H9 (cell line): Measurements from ENCODE around the gene KCNMB1. TPM values are rescaled to one million over a fixed set of nuclear protein-coding genes. Genes with fewer than 3 reads are reported as not detected.

ENCODE experiments used
- DNase-seq: peaks from one replicate; pipeline ENCODE4 v3.0.0-alpha.2; 2017
- H2AFZ ChIP-seq: one replicate; pipeline ENCODE4 v1.6.1; 2013; ENCODE audit warnings: mild to moderate bottlenecking, low read length, control low read depth, moderate library complexity
- H2AK5ac ChIP-seq: 2 replicates; pipeline ENCODE4 v1.6.1; 2013; ENCODE audit warnings: low read length, control low read depth, mixed read lengths; ENCODE audit not compliant: insufficient read length
- H2BK120ac ChIP-seq: one replicate; pipeline ENCODE4 v1.6.1; 2013; ENCODE audit warnings: low read depth, mild to moderate bottlenecking, low read length, control low read depth, inconsistent platforms; ENCODE audit not compliant: poor library complexity, severe bottlenecking
- H2BK12ac ChIP-seq: 2 replicates; pipeline ENCODE4 v1.6.1; 2013; ENCODE audit warnings: low read length, control low read depth, mixed read lengths, low read depth; ENCODE audit not compliant: insufficient read length
- H2BK15ac ChIP-seq: 2 replicates; pipeline ENCODE4 v1.6.1; 2013; ENCODE audit warnings: low read depth, low read length, control low read depth
- H2BK20ac ChIP-seq: one replicate; pipeline ENCODE4 v1.6.1; 2013; ENCODE audit warnings: low read depth, mild to moderate bottlenecking, low read length, control low read depth, inconsistent platforms; ENCODE audit not compliant: poor library complexity, severe bottlenecking
- H2BK5ac ChIP-seq: 2 replicates; pipeline ENCODE4 v1.6.1; 2013; ENCODE audit warnings: low read length, control low read depth, mixed read lengths; ENCODE audit not compliant: insufficient read length
- H3K14ac ChIP-seq: 2 replicates; pipeline ENCODE4 v1.6.1; 2013; ENCODE audit warnings: low read length, control low read depth; ENCODE audit not compliant: insufficient read depth
- H3K18ac ChIP-seq: 2 replicates; pipeline ENCODE4 v1.6.1; 2013; ENCODE audit warnings: low read depth, mild to moderate bottlenecking, mixed read lengths, low read length, control low read depth; ENCODE audit not compliant: insufficient read length
- H3K23ac ChIP-seq: 2 replicates; pipeline ENCODE4 v1.6.1; 2013; ENCODE audit warnings: low read length, control low read depth, mixed read lengths, low read depth; ENCODE audit not compliant: insufficient read length
- H3K23me2 ChIP-seq: 2 replicates; pipeline ENCODE4 v1.6.1; 2013; ENCODE audit warnings: low read depth, mild to moderate bottlenecking, mixed read lengths, low read length, control low read depth; ENCODE audit not compliant: insufficient read length, poor library complexity, severe bottlenecking
- H3K27ac ChIP-seq: 2 replicates; pipeline ENCODE4 v1.5.1; 2013; ENCODE audit warnings: low read length, control low read depth, mixed read lengths, low read depth; ENCODE audit not compliant: insufficient read length
- H3K27me3 ChIP-seq: 2 replicates; pipeline ENCODE4 v1.6.1; 2013; ENCODE audit warnings: low read length, control low read depth, inconsistent platforms; ENCODE audit not compliant: insufficient read depth
- H3K4ac ChIP-seq: 2 replicates; pipeline ENCODE4 v1.6.1; 2013; ENCODE audit warnings: low read depth, mild to moderate bottlenecking, control low read depth, inconsistent platforms, low read length, moderate library complexity
- H3K4me1 ChIP-seq: 2 replicates; pipeline ENCODE4 v1.6.1; 2013; ENCODE audit warnings: low read length, control low read depth, inconsistent platforms; ENCODE audit not compliant: insufficient read depth
- H3K4me2 ChIP-seq: 2 replicates; pipeline ENCODE4 v1.6.1; 2013; ENCODE audit warnings: low read length, control low read depth, mixed read lengths; ENCODE audit not compliant: insufficient read length, insufficient read depth
- H3K56ac ChIP-seq: 2 replicates; pipeline ENCODE4 v1.6.1; 2013; ENCODE audit warnings: low read depth, mild to moderate bottlenecking, mixed read lengths, low read length, control low read depth; ENCODE audit not compliant: insufficient read length
- H3K79me1 ChIP-seq: 2 replicates; pipeline ENCODE4 v1.6.1; 2013; ENCODE audit warnings: low read depth, mild to moderate bottlenecking, moderate library complexity, low read length, control low read depth, inconsistent platforms; ENCODE audit not compliant: insufficient read depth, poor library complexity, severe bottlenecking
- H3K79me2 ChIP-seq: 2 replicates; pipeline ENCODE4 v1.6.1; 2013; ENCODE audit warnings: low read length, control low read depth, inconsistent platforms; ENCODE audit not compliant: insufficient read depth
- H3K9ac ChIP-seq: 2 replicates; pipeline ENCODE4 v1.6.1; 2013; ENCODE audit warnings: low read length, control low read depth, mixed read lengths; ENCODE audit not compliant: insufficient read length; ENCODE audit errors: extremely low read depth
- H3K9me3 ChIP-seq: one replicate; pipeline ENCODE4 v1.6.1; 2013; ENCODE audit warnings: low read depth, low read length, inconsistent platforms; ENCODE audit not compliant: control insufficient read depth
- H3T11ph ChIP-seq: one replicate; pipeline ENCODE4 v1.6.1; 2013; ENCODE audit warnings: mild to moderate bottlenecking, low read length, control low read depth, inconsistent platforms
- H4K20me1 ChIP-seq: one replicate; pipeline ENCODE4 v1.6.1; 2013; ENCODE audit not compliant: control insufficient read depth, insufficient read length, insufficient read depth
- H4K5ac ChIP-seq: 2 replicates; pipeline ENCODE4 v1.6.1; 2013; ENCODE audit warnings: low read depth, mild to moderate bottlenecking, mixed read lengths, low read length, control low read depth; ENCODE audit not compliant: insufficient read length
- H4K8ac ChIP-seq: replicated peaks from 2 replicates; pipeline ENCODE4 v1.6.1; 2013; ENCODE audit warnings: low read length, control low read depth, mixed read lengths, low read depth; ENCODE audit not compliant: insufficient read length
- H4K91ac ChIP-seq: 2 replicates; pipeline ENCODE4 v1.6.1; 2013; ENCODE audit warnings: low read depth, mild to moderate bottlenecking, moderate library complexity, mixed read lengths, low read length, control low read depth; ENCODE audit not compliant: insufficient read length
- H3K27ac Mint-ChIP-seq, 3 experiments: 2 replicates in 2 of 3; 3 replicates in 1 of 3; pipeline ENCODE4 v1.8.0; 2020 to 2021; ENCODE audit warnings: mixed read lengths in 3 of 3, mild to moderate bottlenecking in 1 of 3, moderate library complexity in 1 of 3
- H3K27me3 Mint-ChIP-seq: 2 replicates; pipeline ENCODE4 v1.8.0; 2021; ENCODE audit warnings: low read depth, mild to moderate bottlenecking, moderate library complexity, mixed read lengths
- H3K36me3 Mint-ChIP-seq, 3 experiments: 2 replicates in 2 of 3; 3 replicates in 1 of 3; pipeline ENCODE4 v1.8.0; 2020 to 2021; ENCODE audit warnings: low read depth in 3 of 3, mixed read lengths in 3 of 3; ENCODE audit not compliant: insufficient read depth in 1 of 3
- H3K4me1 Mint-ChIP-seq, 2 experiments: 2 replicates each; pipeline ENCODE4 v1.8.0; 2020; ENCODE audit warnings: mixed read lengths in 2 of 2
- H3K4me3 Mint-ChIP-seq, 2 experiments: 2 replicates in 1 of 2; 3 replicates in 1 of 2; pipeline ENCODE4 v1.8.0; 2020 to 2021; ENCODE audit warnings: mild to moderate bottlenecking in 2 of 2, mixed read lengths in 2 of 2, moderate library complexity in 1 of 2
- H3K9me3 Mint-ChIP-seq, 2 experiments: 2 replicates in 1 of 2; 3 replicates in 1 of 2; pipeline ENCODE4 v1.8.0; 2020; ENCODE audit warnings: mild to moderate bottlenecking in 2 of 2, mixed read lengths in 2 of 2, moderate library complexity in 1 of 2
- WGBS: extraction: QIAGEN DNeasy Blood & Tissue Kit; methylation state at CpG from one replicate; pipeline ENCODE4 v1.1.7; 2013; ENCODE audit warnings: missing lambda C conversion rate, low lambda C conversion rate, mixed read lengths; ENCODE audit not compliant: insufficient read length; ENCODE audit errors: extremely low coverage; 5-methylcytosine and 5-hydroxymethylcytosine counted together
- total RNA-seq: library from RNA; stranded (reverse); gene quantifications from 2 replicates; pipeline ENCODE4 v1.2.1, GENCODE V29; 2021
- TF ChIP-seq, protein P1 (sequence below): fragments of 200-600 bp; sonication (generic); conservative IDR thresholded peaks from 3 replicates; pipeline ENCODE4 v1.8.0; 2021; ENCODE audit warnings: antibody characterized with exemption, mild to moderate bottlenecking

KCNMB1 gene
- total RNA-seq, 1 experiment from 2014 or later = 0.28 TPM

DNA sequence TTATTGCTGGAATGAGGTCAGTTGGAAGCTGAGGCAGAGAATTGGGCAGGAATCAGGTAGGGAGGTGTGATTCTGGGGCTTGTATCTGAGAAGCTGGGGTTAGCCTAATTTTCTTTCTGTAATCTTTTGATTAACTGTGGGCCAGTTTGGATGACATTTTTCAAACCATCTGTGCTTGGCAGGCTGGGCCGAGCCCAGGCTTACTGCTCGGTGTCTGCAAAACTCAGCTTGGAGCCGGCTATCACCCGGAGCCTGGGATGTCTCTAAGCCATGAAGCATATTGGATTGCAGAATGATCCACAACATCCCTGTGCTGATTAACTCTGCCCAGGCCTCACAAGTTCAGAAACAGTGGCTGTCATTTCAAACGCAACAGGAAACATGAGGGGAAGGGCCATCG, 26.5 kb downstream of the KCNMB1 start:
- Histone ChIP-seq H4K5ac (no peak overlapping the region), H3K18ac (no peak overlapping the region), H2BK120ac (no peak overlapping the region), H3T11ph (no peak overlapping the region), H3K4ac (no peak overlapping the region), H2BK5ac (no peak overlapping the region), H3K14ac (no peak overlapping the region), H2BK12ac (no peak overlapping the region), H4K8ac (no peak overlapping the region), H3K23me2 (no peaks in the 10 kb centered on the region), H3K27ac (no peak overlapping the region), H3K4me2 (no peak overlapping the region), H2BK20ac (no peak overlapping the region), H3K79me1 (no peaks in the 10 kb centered on the region), H3K9me3 (no peaks in the 10 kb centered on the region), H4K20me1 (no peaks in the 10 kb centered on the region), H4K91ac (no peak overlapping the region), H2AFZ (no peak overlapping the region), H3K27me3 (no peaks in the 10 kb centered on the region; the same call in 1 of the 2 replicates), H2AK5ac (no peak overlapping the region), H3K4me1 (no peaks in the 10 kb centered on the region; the same call in 1 of the 2 replicates), H3K9ac (no peak overlapping the region), H2BK15ac (no peak overlapping the region), H3K56ac (no peak overlapping the region), H3K79me2 (no peaks in the 10 kb centered on the region), H3K23ac (no peak overlapping the region)
- Mint-ChIP-seq H3K4me1 (peaks cover 15 to 28% of the 10 kb centered on the region in 2 experiments), H3K4me3 (no peak overlapping the region), H3K36me3 (no peaks in the 10 kb centered on the region; a peak in 1 of 7 replicates), H3K27ac (no peak overlapping the region; a peak in 1 of 7 replicates), H3K9me3 (no peaks in the 10 kb centered on the region; a peak in 1 of 5 replicates), H3K27me3 (peaks cover 3% of the 10 kb centered on the region)
- no CpG with 5 or more reads among the region's 6 CpGs for WGBS
- no peak for DNase-seq
- TF ChIP-seq, protein P1, sequence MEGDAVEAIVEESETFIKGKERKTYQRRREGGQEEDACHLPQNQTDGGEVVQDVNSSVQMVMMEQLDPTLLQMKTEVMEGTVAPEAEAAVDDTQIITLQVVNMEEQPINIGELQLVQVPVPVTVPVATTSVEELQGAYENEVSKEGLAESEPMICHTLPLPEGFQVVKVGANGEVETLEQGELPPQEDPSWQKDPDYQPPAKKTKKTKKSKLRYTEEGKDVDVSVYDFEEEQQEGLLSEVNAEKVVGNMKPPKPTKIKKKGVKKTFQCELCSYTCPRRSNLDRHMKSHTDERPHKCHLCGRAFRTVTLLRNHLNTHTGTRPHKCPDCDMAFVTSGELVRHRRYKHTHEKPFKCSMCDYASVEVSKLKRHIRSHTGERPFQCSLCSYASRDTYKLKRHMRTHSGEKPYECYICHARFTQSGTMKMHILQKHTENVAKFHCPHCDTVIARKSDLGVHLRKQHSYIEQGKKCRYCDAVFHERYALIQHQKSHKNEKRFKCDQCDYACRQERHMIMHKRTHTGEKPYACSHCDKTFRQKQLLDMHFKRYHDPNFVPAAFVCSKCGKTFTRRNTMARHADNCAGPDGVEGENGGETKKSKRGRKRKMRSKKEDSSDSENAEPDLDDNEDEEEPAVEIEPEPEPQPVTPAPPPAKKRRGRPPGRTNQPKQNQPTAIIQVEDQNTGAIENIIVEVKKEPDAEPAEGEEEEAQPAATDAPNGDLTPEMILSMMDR = no peak
